SK-N-SH (cell line): ENCODE measurements around the gene LHX4. TPM values are rescaled to one million over a fixed set of nuclear protein-coding genes. Genes with fewer than 3 reads are reported as not detected.

Experiments
- CTCF ChIA-PET: fragments of 300-600, 350-600 bp; formaldehyde crosslinking; extraction: SDS; loops from one replicate; lab custom pipeline; 2021; lab: Yijun Ruan, JAX
- POLR2A ChIA-PET: fragments of 350-600 bp; sonication (Branson Sonifier 250); formaldehyde crosslinking; extraction: SDS; loops from one replicate; lab custom pipeline; 2020; ENCODE audit warnings: antibody characterized with exemption, inconsistent platforms; lab: Yijun Ruan, JAX
- DNase-seq: peaks from one replicate; pipeline ENCODE4 v3.0.0; 2012
- H2AFZ ChIP-seq: fragments of 200-600 bp; sonication (generic); 2 replicates; pipeline ENCODE4 v1.8.1; 2016; ENCODE audit warnings: antibody characterized with exemption, mild to moderate bottlenecking, low read depth
- H3F3A ChIP-seq: fragments of 200-600 bp; sonication (generic); replicated peaks from 2 replicates; pipeline ENCODE3; 2016; ENCODE audit warnings: antibody characterized with exemption, mild to moderate bottlenecking; ENCODE audit not compliant: insufficient read depth
- H3K27ac ChIP-seq, 2 experiments: fragments of 200-500 bp in 1 of 2; fragments of 200-600 bp in 1 of 2; sonication (Bioruptor generic) in 1 of 2; sonication (generic), shearing (Covaris generic) in 1 of 2; 2 replicates each; pipeline versions ENCODE4 v1.5.1 to v1.6.1; 2014 to 2016; ENCODE audit warnings: low read depth in 2 of 2, inconsistent platforms in 1 of 2, low read length in 1 of 2, mild to moderate bottlenecking in 1 of 2, mixed read lengths in 1 of 2
- H3K27me3 ChIP-seq: fragments of 200-600 bp; sonication (generic), shearing (Covaris generic); 2 replicates; pipeline ENCODE4 v1.6.1; 2016; ENCODE audit warnings: mixed run types; ENCODE audit not compliant: insufficient read depth
- H3K36me3 ChIP-seq, 2 experiments: fragments of 200-500 bp in 1 of 2; fragments of 200-600 bp in 1 of 2; sonication (Bioruptor generic) in 1 of 2; sonication (generic) in 1 of 2; replicated peaks in 1 of 2; 2 replicates each; pipeline versions ENCODE3 to v1.5.1; 2014 to 2016; ENCODE audit warnings: low read length in 1 of 2, mild to moderate bottlenecking in 1 of 2; ENCODE audit not compliant: insufficient read depth in 2 of 2, control insufficient read depth in 1 of 2
- H3K4me1 ChIP-seq, 2 experiments: fragments of 200-500 bp in 1 of 2; fragments of 200-600 bp in 1 of 2; sonication (Bioruptor generic) in 1 of 2; sonication (generic), shearing (Covaris generic) in 1 of 2; 2 replicates each; pipeline versions ENCODE4 v1.5.1 to v1.6.1; 2014 to 2016; ENCODE audit warnings: low read depth in 1 of 2, low read length in 1 of 2, mixed run types in 1 of 2; ENCODE audit not compliant: insufficient read depth in 2 of 2, control insufficient read depth in 1 of 2
- H3K4me2 ChIP-seq: fragments of 200-600 bp; sonication (generic), shearing (Covaris generic); 2 replicates; pipeline ENCODE4 v1.6.1; 2017; ENCODE audit warnings: mixed run types
- H3K4me3 ChIP-seq, 2 experiments: fragments of 200-500 bp in 1 of 2; fragments of 200-600 bp in 1 of 2; sonication (Bioruptor generic) in 1 of 2; sonication (generic), shearing (Covaris generic) in 1 of 2; 2 replicates each; pipeline versions ENCODE4 v1.5.1 to v1.8.1; 2014 to 2016; ENCODE audit warnings: low read depth in 2 of 2, inconsistent platforms in 1 of 2, low read length in 1 of 2, mild to moderate bottlenecking in 1 of 2, mixed read lengths in 1 of 2, moderate library complexity in 1 of 2
- H3K79me2 ChIP-seq: fragments of 200-600 bp; sonication (generic); 2 replicates; pipeline ENCODE4 v1.8.1; 2017; ENCODE audit warnings: mild to moderate bottlenecking; ENCODE audit not compliant: insufficient read depth
- H3K9ac ChIP-seq: fragments of 200-600 bp; sonication (generic); 2 replicates; pipeline ENCODE4 v1.6.1; 2017; ENCODE audit warnings: mixed run types
- H3K9me2 ChIP-seq: fragments of 200-600 bp; sonication (generic); 2 replicates; pipeline ENCODE4 v1.6.1; 2017; ENCODE audit warnings: mixed run types
- H3K9me3 ChIP-seq: fragments of 200-600 bp; sonication (generic); 2 replicates; pipeline ENCODE4 v1.6.1; 2017; ENCODE audit warnings: mixed run types, mild to moderate bottlenecking, moderate library complexity
- H4K20me1 ChIP-seq: fragments of 200-600 bp; sonication (generic); 2 replicates; pipeline ENCODE4 v1.6.1; 2017; ENCODE audit warnings: mild to moderate bottlenecking, mixed run types; ENCODE audit not compliant: insufficient read depth
- ELF1 ChIP-seq: IDR thresholded peaks from 2 replicates; pipeline ENCODE4 v1.4.0; 2012
- EP300 ChIP-seq, 2 experiments: IDR thresholded peaks; 2 replicates each; pipeline versions ENCODE4 v1.4.0 to v1.6.1; 2012; ENCODE audit warnings: borderline replicate concordance in 1 of 2, low read depth in 1 of 2, low read length in 1 of 2
- FOSL2 ChIP-seq: IDR thresholded peaks from 2 replicates; pipeline ENCODE4 v1.4.0; 2012; ENCODE audit warnings: low read depth, mild to moderate bottlenecking, moderate library complexity, borderline replicate concordance
- FOXJ3 ChIP-seq: sonication (generic); formaldehyde crosslinking; IDR thresholded peaks from 2 replicates; pipeline ENCODE4 v1.5.1; 2020; ENCODE audit warnings: mild to moderate bottlenecking, missing genetic modification reagents
- FOXM1 ChIP-seq: IDR thresholded peaks from 2 replicates; pipeline ENCODE4 v1.4.0; 2012; ENCODE audit warnings: low read depth, mild to moderate bottlenecking
- GABPA ChIP-seq: IDR thresholded peaks from 2 replicates; pipeline ENCODE4 v1.4.0; 2012; ENCODE audit warnings: low read depth, mild to moderate bottlenecking
- GATA2 ChIP-seq: sonication (generic); formaldehyde crosslinking; IDR thresholded peaks from 2 replicates; pipeline ENCODE4 v1.5.0; 2020; ENCODE audit warnings: mild to moderate bottlenecking, missing genetic modification reagents
- IRF3 ChIP-seq: fragments of 150-350 bp; IDR thresholded peaks from 2 replicates; pipeline ENCODE4 v1.6.1; 2016; ENCODE audit warnings: mild to moderate bottlenecking, low read depth, low read length
- JUND ChIP-seq: IDR thresholded peaks from 2 replicates; pipeline ENCODE4 v1.4.0; 2012
- MXI1 ChIP-seq: IDR thresholded peaks from 2 replicates; pipeline ENCODE4 v1.6.1; 2012; ENCODE audit warnings: mild to moderate bottlenecking, low read depth, low read length, improper control_type of control experiment
- NFIC ChIP-seq: IDR thresholded peaks from 2 replicates; pipeline ENCODE4 v1.4.0; 2012; ENCODE audit warnings: borderline replicate concordance
- PBX3 ChIP-seq: IDR thresholded peaks from 2 replicates; pipeline ENCODE4; 2012
- POLR2AphosphoS5 ChIP-seq: IDR thresholded peaks from 2 replicates; pipeline ENCODE4 v1.6.1; 2012; ENCODE audit warnings: low read depth, low read length
- RXRA ChIP-seq: IDR thresholded peaks from 2 replicates; pipeline ENCODE4 v1.4.0; 2012; ENCODE audit warnings: low read depth, mild to moderate bottlenecking, borderline replicate concordance
- TAF1 ChIP-seq: IDR thresholded peaks from 2 replicates; pipeline ENCODE4 v1.6.1; 2012; ENCODE audit warnings: low read depth, mild to moderate bottlenecking, low read length, moderate library complexity, borderline replicate concordance
- TEAD4 ChIP-seq: IDR thresholded peaks from 2 replicates; pipeline ENCODE4 v1.4.0; 2012; ENCODE audit warnings: mild to moderate bottlenecking, borderline replicate concordance; ENCODE audit not compliant: insufficient read depth
- YY1 ChIP-seq: IDR thresholded peaks from 2 replicates; pipeline ENCODE4 v1.4.0; 2012; ENCODE audit warnings: low read depth, mild to moderate bottlenecking
- ZBTB33 ChIP-seq: IDR thresholded peaks from 2 replicates; pipeline ENCODE4 v1.4.0; 2012; ENCODE audit warnings: low read depth, borderline replicate concordance
- WGBS: methylation state at CpG from one replicate; pipeline ENCODE4 v1.1.6; 2017; ENCODE audit warnings: low lambda C conversion rate; 5-methylcytosine and 5-hydroxymethylcytosine counted together
- polyA plus RNA-seq, 3 experiments: library from polyadenylated mRNA; depleted of rRNA; stranded (reverse); fragments of >200 nt; gene quantifications; 2 replicates each; pipeline ENCODE4 v1.2.3, GENCODE V29; 2012

LHX4 gene
- polyA plus RNA-seq, 1 of the 3 experiments (the other 2 are of a cell fraction) = not detected

- no peaks in the 10 kb centered on the region for H3F3A ChIP-seq
- H2AFZ ChIP-seq = no peak overlapping the region
- no peaks in the 10 kb centered on the region for H4K20me1 ChIP-seq
- H3K9me3 ChIP-seq = no peaks in the 10 kb centered on the region
- no peaks in the 10 kb centered on the region for H3K79me2 ChIP-seq
- no peak overlapping the region for H3K9ac ChIP-seq
- ChIA-PET CTCF (no interaction called here), POLR2A (no interaction called here)
- H3K27ac ChIP-seq = no peak overlapping the region
- DNase-seq = no peak
- no peaks in the 10 kb centered on the region for H3K27me3 ChIP-seq
- no peaks in the 10 kb centered on the region for H3K9me2 ChIP-seq
- peaks cover 0 to 3% of the 10 kb centered on the region in 2 experiments; a peak in 1 of 4 replicates for H3K4me1 ChIP-seq
- H3K36me3 ChIP-seq = no peaks in the 10 kb centered on the region
- TF ChIP-seq RXRA (no peak), EP300 (IDR thresholded peaks at IDR 0.05; ENCODE audit: borderline replicate concordance in 1 of 2, low read depth in 1 of 2, low read length in 1 of 2) (no peak), GATA2 (CRISPR knock-in tag) (no peak), GABPA (no peak), FOXM1 (no peak), POLR2AphosphoS5 (no peak), JUND (no peak), FOSL2 (no peak), IRF3 (no peak), YY1 (no peak), ZBTB33 (no peak), ELF1 (no peak)
- TF ChIP-seq, all 33 proteins: peak for 0
- 74% methylated on average over 4 of the region's 4 CpGs for WGBS
- no peak overlapping the region for H3K4me2 ChIP-seq
- H3K4me3 ChIP-seq = no peak overlapping the region
Measured at GRCh38 chr1:180210008-180210620, 19.9 kb upstream of the LHX4 start.

GRCh38 chr1:180211156-180211859 lies 18.8 kb upstream of the LHX4 start:
- Histone ChIP-seq H3K9ac (no peak overlapping the region), H3K27me3 (no peaks in the 10 kb centered on the region), H3F3A (no peaks in the 10 kb centered on the region), H3K9me2 (no peaks in the 10 kb centered on the region), H3K4me2 (no peak overlapping the region), H2AFZ (no peak overlapping the region), H4K20me1 (no peaks in the 10 kb centered on the region), H3K9me3 (no peaks in the 10 kb centered on the region), H3K36me3 (no peaks in the 10 kb centered on the region), H3K4me1 (peaks cover 0 to 3% of the 10 kb centered on the region in 2 experiments; a peak in 1 of 4 replicates), H3K79me2 (no peaks in the 10 kb centered on the region), H3K4me3 (no peak overlapping the region), H3K27ac (no peak overlapping the region)
- no peak for TF ChIP-seq JUND
- no peak for TF ChIP-seq RXRA
- TF ChIP-seq FOXJ3 (CRISPR knock-in tag) = no peak
- TF ChIP-seq POLR2AphosphoS5 = no peak
- TF ChIP-seq MXI1 = no peak
- no peak for TF ChIP-seq TEAD4
- no peak for TF ChIP-seq PBX3
- no peak for TF ChIP-seq TAF1
- TF ChIP-seq NFIC = no peak
- ChIA-PET CTCF (no interaction called here), POLR2A (no interaction called here)
- 86% methylated on average over 9 of the region's 12 CpGs for WGBS
- no peak for DNase-seq
